Measurements from ENCODE around the gene SH2D1B. TPM values are rescaled to one million over a fixed set of nuclear protein-coding genes. Genes with fewer than 3 reads are reported as not detected.
"Not testable (repeated sequence)": the region's sequence is repeated elsewhere in the genome, so short reads cannot be mapped to it uniquely, and the experiment has no call there.

The SH2D1B gene
- total and polyA plus RNA-seq, 10 of the 15 experiments (the other 5 are each of a cell fraction or from before 2014, with no cell fraction given): 0.18 TPM; not detected in 9

- H3K4me1 ChIP-seq (ENCODE audit: control insufficient read depth, insufficient read depth, low read length); in situ Hi-C loops (cut with MboI); H3K27ac ChIP-seq (ENCODE audit: control insufficient read depth, insufficient read depth); POLR2A ChIA-PET; H2AFZ ChIP-seq (ENCODE audit: control insufficient read depth, low read depth, low read length); H3K9me3 ChIP-seq (replicated peaks; ENCODE audit: control insufficient read depth, insufficient read depth, low read length); FAIRE-seq; H4K20me1 ChIP-seq (ENCODE audit: control insufficient read depth, insufficient read depth); intact Hi-C loops (cut with micrococcal nuclease; ENCODE audit: unreplicated experiment); H3K27me3 ChIP-seq (replicated peaks in 1 of 2; ENCODE audit: control insufficient read depth in 2 of 2, insufficient read depth in 2 of 2, low read length in 1 of 2); BruUV-seq (replicated peaks); RAD21 ChIA-PET (ENCODE audit: unreplicated experiment); H3K79me2 ChIP-seq (ENCODE audit: control insufficient read depth, insufficient read depth, low read length); H3K9ac ChIP-seq (ENCODE audit: control insufficient read depth, insufficient read depth, low read length); DNase-seq (ENCODE audit: low read depth, low spot score); H3K4me3 ChIP-seq; CTCF ChIA-PET; H3K4me2 ChIP-seq (ENCODE audit: control insufficient read depth, insufficient read depth); H3K36me3 ChIP-seq (ENCODE audit: control insufficient read depth in 2 of 2, insufficient read depth in 2 of 2, low read length in 1 of 2); SMC1A ChIA-PET (ENCODE audit: uncharacterized antibody, unreplicated experiment); ATAC-seq: not testable (repeated sequence)
- 69% methylated on average over 35 of the region's 47 CpGs for WGBS (ENCODE audit: insufficient coverage, insufficient replicate concordance, low lambda C conversion rate, missing lambda C conversion rate)
These were observed 21.2 kb upstream of the SH2D1B start for GRCh38 chr1:162432977-162433713.

GRCh38 chr1:162430583-162430982, 18.6 kb upstream of the SH2D1B start:
- ChIA-PET POLR2A (no interaction called here), RAD21 (ENCODE audit: unreplicated experiment) (no interaction called here)
- TF ChIP-seq NFXL1 (IDR thresholded peaks at IDR 0.05; ENCODE audit: borderline replicate concordance) (no peak), NFYA (IDR thresholded peaks at IDR 0.05; ENCODE audit: borderline replicate concordance, low read depth, low read length) (no peak), MAX (IDR thresholded peaks at IDR 0.05; ENCODE audit: low read depth, low read length) (no peak), BACH1 (IDR thresholded peaks at IDR 0.05; ENCODE audit: borderline replicate concordance) (no peak), HDAC2 (IDR thresholded peaks at IDR 0.05) (no peak), REST (IDR thresholded peaks at IDR 0.05; ENCODE audit: low read depth, low read length) (no peak), CBX3 (IDR thresholded peaks at IDR 0.05; ENCODE audit: borderline replicate concordance, low read depth) (no peak), STAT1 (conservative IDR thresholded peaks at IDR 0.05) (no peak), TCF12 (IDR thresholded peaks at IDR 0.05; ENCODE audit: low read depth, low read length) (no peak), SP1 (IDR thresholded peaks at IDR 0.05; ENCODE audit: low read depth, low read length) (no peak)

More at GRCh38 chr1:162430583-162430982, 18.6 kb upstream of the SH2D1B start:
- Histone ChIP-seq H3K79me2 (ENCODE audit: control insufficient read depth, insufficient read depth, low read length) (no peaks in the 10 kb centered on the region), H4K20me1 (ENCODE audit: control insufficient read depth, insufficient read depth) (no peaks in the 10 kb centered on the region), H3K36me3 (ENCODE audit: control insufficient read depth in 2 of 2, insufficient read depth in 2 of 2, low read length in 1 of 2) (no peaks in the 10 kb centered on the region), H3K4me2 (ENCODE audit: control insufficient read depth, insufficient read depth) (no peak overlapping the region), H3K4me3 (no peak overlapping the region), H3K4me1 (ENCODE audit: control insufficient read depth, insufficient read depth, low read length) (no peaks in the 10 kb centered on the region), H3K9me3 (replicated peaks; ENCODE audit: control insufficient read depth, insufficient read depth, low read length) (no peaks in the 10 kb centered on the region), H3K27me3 (replicated peaks in 1 of 2; ENCODE audit: control insufficient read depth in 2 of 2, insufficient read depth in 2 of 2, low read length in 1 of 2) (no peaks in the 10 kb centered on the region), H2AFZ (ENCODE audit: control insufficient read depth, low read depth, low read length) (no peak overlapping the region), H3K9ac (ENCODE audit: control insufficient read depth, insufficient read depth, low read length) (no peak overlapping the region), H3K27ac (ENCODE audit: control insufficient read depth, insufficient read depth) (no peak overlapping the region)
- CTCF ChIA-PET: interaction anchor here (1.4 kb wide), 1 partner anchor 37 kb away, joined by 3 read pairs; no protein-coding TSS in a partner anchor
- ATAC-seq (no peak), DNase-seq (ENCODE audit: low read depth, low spot score) (no peak), FAIRE-seq (no peak)
- SMC1A ChIA-PET (ENCODE audit: uncharacterized antibody, unreplicated experiment): interaction anchor here (1.0 kb wide), 1 partner anchor 117 kb away, joined by 3 read pairs; no protein-coding TSS in a partner anchor
- in situ Hi-C loops (cut with MboI): no loop called here
- WGBS (ENCODE audit: insufficient coverage, insufficient replicate concordance, low lambda C conversion rate, missing lambda C conversion rate): 73% methylated on average over 4 of the region's 4 CpGs
- intact Hi-C loops (cut with micrococcal nuclease; ENCODE audit: unreplicated experiment): no loop called here
- BruUV-seq (replicated peaks): no TSS peak
